GM19452 (cell line): ENCODE results near the gene RABGEF1.
"Not testable (repeated sequence)": the region's sequence is repeated elsewhere in the genome, so short reads cannot be mapped to it uniquely, and the experiment has no call there.

Experiments
- ATAC-seq: cut with Tn5 transposase; IDR thresholded peaks from one replicate; pipeline ENCODE4 v1.9.1; 2021; ENCODE audit not compliant: unreplicated experiment

Gene RABGEF1

GRCh38 chr7:66807736-66808135 lies 67.2 kb downstream of the RABGEF1 start:
- no peak for ATAC-seq

- no peak for ATAC-seq
Measured at GRCh38 chr7:66810716-66811115, 70.2 kb downstream of the RABGEF1 start.

GRCh38 chr7:66815186-66815875 lies 74.8 kb downstream of the RABGEF1 start:
- ATAC-seq: not testable (repeated sequence)

GRCh38 chr7:66815951-66816350 lies 75.4 kb downstream of the RABGEF1 start:
- ATAC-seq: no peak

GRCh38 chr7:66816658-66817057 lies 76.1 kb downstream of the RABGEF1 start:
- ATAC-seq: not testable (repeated sequence)

- ATAC-seq: not testable (repeated sequence)
Measured at GRCh38 chr7:66817208-66817795, 76.8 kb downstream of the RABGEF1 start.

GRCh38 chr7:66817956-66818355 lies 77.4 kb downstream of the RABGEF1 start:
- not testable (repeated sequence) for ATAC-seq

- ATAC-seq: no peak
Measured at GRCh38 chr7:66824041-66824440, 83.5 kb downstream of the RABGEF1 start.

GRCh38 chr7:66825538-66825937 lies 85.0 kb downstream of the RABGEF1 start:
- ATAC-seq: not testable (repeated sequence)

GRCh38 chr7:66826649-66827048 lies 86.1 kb downstream of the RABGEF1 start:
- ATAC-seq: no peak

GRCh38 chr7:66830976-66831375 lies 90.4 kb downstream of the RABGEF1 start:
- ATAC-seq: not testable (repeated sequence)

- no peak for ATAC-seq
Measured at GRCh38 chr7:66832531-66833351, 92.2 kb downstream of the RABGEF1 start.

- no peak for ATAC-seq
Measured at GRCh38 chr7:66837007-66837406, 96.5 kb downstream of the RABGEF1 start.

- no peak for ATAC-seq
Measured at GRCh38 chr7:66837661-66838060, 97.1 kb downstream of the RABGEF1 start.

GRCh38 chr7:66839814-66840213 lies 99.3 kb downstream of the RABGEF1 start:
- ATAC-seq: no peak

GRCh38 chr7:66840316-66840715 lies 99.8 kb downstream of the RABGEF1 start:
- ATAC-seq: no peak

- ATAC-seq: no peak
Measured at GRCh38 chr7:66841898-66842297, 101.4 kb downstream of the RABGEF1 start.

- not testable (repeated sequence) for ATAC-seq
Measured at GRCh38 chr7:66843492-66843891, 103.0 kb downstream of the RABGEF1 start.

GRCh38 chr7:66844552-66845378 lies 104.2 kb downstream of the RABGEF1 start:
- peak; percentile 96 for ATAC-seq

GRCh38 chr7:66845379-66846095 lies 105.0 kb downstream of the RABGEF1 start:
- no peak for ATAC-seq
